Endothelial cell of umbilical vein (primary cell): ENCODE results near the gene SHLD2. TPM values are rescaled to one million over a fixed set of nuclear protein-coding genes. Genes with fewer than 3 reads are reported as not detected.
"Not testable (repeated sequence)": the region's sequence is repeated elsewhere in the genome, so short reads cannot be mapped to it uniquely, and the experiment has no call there.

Experiments used
- BruUV-seq: library from RNA; stranded (reverse); fragments of 400-500 nt; replicated peaks from 2 replicates; lab custom pipeline; 2021; lab: Mats Ljungman, UMichigan
- CTCF ChIA-PET: fragments of 300-600, 350-600 bp; sonication (Branson Sonifier 250); formaldehyde crosslinking; loops from one replicate; lab custom pipeline; 2021; ENCODE audit warnings: antibody characterized with exemption, inconsistent platforms; lab: Charles Lee
- POLR2A ChIA-PET: fragments of 300-600, 350-600 bp; sonication (Branson Sonifier 250); formaldehyde crosslinking; loops from one replicate; lab custom pipeline; 2021; ENCODE audit warnings: antibody characterized with exemption, inconsistent platforms; lab: Charles Lee
- DNase-seq: peaks from one replicate; pipeline ENCODE4 v3.0.0-alpha.2; 2011; ENCODE audit warnings: low read depth, low spot score
- FAIRE-seq: peaks from 2 replicates; lab custom pipeline; 2011; peaks lifted over from hg19 to GRCh38; lab: Jason Lieb, UNC
- H2AFZ ChIP-seq: 2 replicates; pipeline ENCODE4 v1.6.0; 2012; ENCODE audit warnings: low read depth, low read length, control low read depth, inconsistent platforms
- H3K27ac ChIP-seq: 2 replicates; pipeline ENCODE4 v1.5.1; 2011; ENCODE audit warnings: low read depth, mild to moderate bottlenecking, control low read depth, low read length, moderate library complexity; ENCODE audit not compliant: insufficient read depth
- H3K27me3 ChIP-seq, 2 experiments: 2 replicates each; pipeline versions ENCODE4 v1.6.0 to v1.6.1; 2011; ENCODE audit warnings: low read length in 2 of 2, mixed read lengths in 1 of 2; ENCODE audit not compliant: control insufficient read depth in 2 of 2, insufficient read depth in 2 of 2
- H3K36me3 ChIP-seq, 2 experiments: 2 replicates in 1 of 2; 3 replicates in 1 of 2; pipeline ENCODE4 v1.5.1; 2011; ENCODE audit warnings: low read length in 2 of 2, mild to moderate bottlenecking in 1 of 2, moderate library complexity in 1 of 2; ENCODE audit not compliant: control insufficient read depth in 2 of 2, insufficient read depth in 2 of 2; ENCODE audit errors: extremely low read depth in 1 of 2
- H3K4me1 ChIP-seq: 3 replicates; pipeline ENCODE4 v1.5.1; 2011; ENCODE audit warnings: mild to moderate bottlenecking, low read length; ENCODE audit not compliant: control insufficient read depth, insufficient read depth; ENCODE audit errors: extremely low read depth
- H3K4me2 ChIP-seq: 2 replicates; pipeline ENCODE4 v1.6.1; 2011; ENCODE audit warnings: low read length, control low read depth, mixed read lengths; ENCODE audit not compliant: insufficient read depth
- H3K4me3 ChIP-seq, 3 experiments: fragments of 200-600 bp in 1 of 3; sonication (generic), shearing (Covaris generic) in 1 of 3; replicated peaks in 1 of 3; 2 replicates each; pipeline ENCODE4 v1.5.1; 2011 to 2016; ENCODE audit warnings: control low read depth in 3 of 3, low read length in 3 of 3, mild to moderate bottlenecking in 2 of 3, inconsistent platforms in 1 of 3, low read depth in 1 of 3, moderate library complexity in 1 of 3; ENCODE audit not compliant: insufficient read depth in 1 of 3
- H3K79me2 ChIP-seq: 2 replicates; pipeline ENCODE4 v1.6.0; 2012; ENCODE audit warnings: low read length, inconsistent platforms; ENCODE audit not compliant: control insufficient read depth, insufficient read depth
- H3K9ac ChIP-seq: replicated peaks from 2 replicates; pipeline ENCODE3; 2011; ENCODE audit warnings: low read length, control low read depth; ENCODE audit not compliant: insufficient read depth; ENCODE audit errors: extremely low read depth
- H3K9me1 ChIP-seq: replicated peaks from 3 replicates; pipeline ENCODE4 v1.6.0; 2011; ENCODE audit warnings: mild to moderate bottlenecking, low read length; ENCODE audit not compliant: control insufficient read depth, insufficient read depth; ENCODE audit errors: extremely low read depth
- H3K9me3 ChIP-seq: replicated peaks from 2 replicates; pipeline ENCODE4 v1.5.1; 2012; ENCODE audit warnings: low read length, inconsistent platforms; ENCODE audit not compliant: control insufficient read depth, insufficient read depth
- H4K20me1 ChIP-seq: replicated peaks from 2 replicates; pipeline ENCODE3; 2011; ENCODE audit warnings: mild to moderate bottlenecking, low read length; ENCODE audit not compliant: control insufficient read depth, insufficient read depth; ENCODE audit errors: extremely low read depth
- dilution Hi-C: fragments of 300-500 bp; cut with MboI; formaldehyde crosslinking; loops from one replicate; pipeline ENCODE4 v1.15.0; 2019; ENCODE audit warnings: low sequenced_read_pairs; ENCODE audit not compliant: extremely low pct_ligation_motif_present
- intact Hi-C: fragments of 100-400 bp; cut with micrococcal nuclease; formaldehyde crosslinking; loops from one replicate; pipeline ENCODE4 v1.10.0; 2022
- polyA plus RNA-seq, 4 experiments: library from polyadenylated mRNA; depleted of rRNA in 3 of 4; stranded (reverse) in 3 of 4; unstranded in 1 of 4; fragments of >200 nt; gene quantifications; 2 replicates each; pipeline versions ENCODE4 v1.2.1 to v1.2.3, GENCODE V29; 2011 to 2012; ENCODE audit warnings: missing spikeins in 1 of 4
- total RNA-seq: library from RNA; stranded (reverse); gene quantifications from 2 replicates; pipeline ENCODE4 v1.2.3, GENCODE V29; 2021

SHLD2 gene
- total and polyA plus RNA-seq, 2 donors (not counting 3 experiments of a cell fraction or from before 2014, with no cell fraction given): 6.1 to 22.4 TPM

GRCh38 chr10:87170705-87171104 lies 75.7 kb downstream of the SHLD2 start:
- intact Hi-C loops, dilution Hi-C loops, FAIRE-seq, DNase-seq, H3K4me1 ChIP-seq, H3K36me3 ChIP-seq, H3K27me3 ChIP-seq, POLR2A ChIA-PET, BruUV-seq, H3K9me1 ChIP-seq, H4K20me1 ChIP-seq, H2AFZ ChIP-seq, H3K4me3 ChIP-seq, H3K4me2 ChIP-seq, H3K9ac ChIP-seq, H3K9me3 ChIP-seq, CTCF ChIA-PET, H3K27ac ChIP-seq, H3K79me2 ChIP-seq: not testable (repeated sequence)

- CTCF ChIA-PET, H3K27me3 ChIP-seq, H3K9me1 ChIP-seq, dilution Hi-C loops, H3K9ac ChIP-seq, BruUV-seq, H3K36me3 ChIP-seq, intact Hi-C loops, H3K79me2 ChIP-seq, H3K27ac ChIP-seq, H4K20me1 ChIP-seq, H3K4me3 ChIP-seq, H3K9me3 ChIP-seq, DNase-seq, FAIRE-seq, POLR2A ChIA-PET, H2AFZ ChIP-seq, H3K4me2 ChIP-seq, H3K4me1 ChIP-seq: not testable (repeated sequence)
These were observed 76.7 kb downstream of the SHLD2 start for GRCh38 chr10:87171670-87172069.

GRCh38 chr10:87172178-87172577 lies 77.2 kb downstream of the SHLD2 start:
- H3K27me3 ChIP-seq, H3K9me3 ChIP-seq, FAIRE-seq, intact Hi-C loops, DNase-seq, H3K4me2 ChIP-seq, CTCF ChIA-PET, H3K27ac ChIP-seq, H2AFZ ChIP-seq, BruUV-seq, H3K4me1 ChIP-seq, dilution Hi-C loops, H3K36me3 ChIP-seq, POLR2A ChIA-PET, H3K4me3 ChIP-seq, H3K9me1 ChIP-seq, H3K9ac ChIP-seq, H4K20me1 ChIP-seq, H3K79me2 ChIP-seq: not testable (repeated sequence)

DNA sequence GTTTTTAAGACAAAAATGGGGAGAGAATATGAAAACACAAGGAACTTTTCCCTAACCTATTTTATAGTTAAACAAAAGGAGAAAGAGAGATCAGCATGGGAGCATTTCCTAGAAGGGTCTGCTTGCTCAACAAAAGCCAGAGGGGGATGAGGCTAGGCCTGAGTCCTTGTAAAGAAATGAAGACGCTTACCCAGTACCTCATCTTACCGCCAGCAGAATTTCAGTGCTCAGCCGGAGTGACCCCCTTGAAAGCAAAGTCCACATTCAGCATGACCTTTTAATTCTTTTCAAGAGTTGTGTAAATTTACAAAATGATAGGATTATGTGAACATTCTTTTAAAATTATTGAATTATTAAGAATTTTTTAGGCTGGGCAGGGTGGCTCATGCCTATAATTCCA lies 82.6 kb downstream of the SHLD2 start:
- intact Hi-C loops, H3K4me1 ChIP-seq, H3K9me3 ChIP-seq, H3K4me2 ChIP-seq, H3K36me3 ChIP-seq, H3K9ac ChIP-seq, H2AFZ ChIP-seq, CTCF ChIA-PET, FAIRE-seq, DNase-seq, H3K27ac ChIP-seq, dilution Hi-C loops, POLR2A ChIA-PET, H3K9me1 ChIP-seq, H3K4me3 ChIP-seq, H3K27me3 ChIP-seq, H3K79me2 ChIP-seq, BruUV-seq, H4K20me1 ChIP-seq: not testable (repeated sequence)
